Liver (tissue), 9 donors: ENCODE results near the gene ACTR8. TPM values are rescaled to one million over a fixed set of nuclear protein-coding genes. Genes with fewer than 3 reads are reported as not detected.
A peak's percentile ranks its signal among the peaks of the same experiment; 100 is the strongest.

ENCODE experiments used
- DNase-seq: peaks from one replicate; pipeline ENCODE4 v3.0.0-alpha.2; 2017; ENCODE audit warnings: low spot score
- H3K27ac ChIP-seq, 2 donors: one replicate each; pipeline ENCODE4 v1.7.0; 2013; ENCODE audit warnings: inconsistent platforms in 2 of 2, low read length in 2 of 2, control low read depth in 1 of 2, low read depth in 1 of 2, mild to moderate bottlenecking in 1 of 2
- H3K27me3 ChIP-seq, 4 donors: one replicate each; pipeline versions ENCODE4 v1.6.1 to v1.7.0; 2013; ENCODE audit warnings: low read length in 3 of 4, inconsistent platforms in 1 of 4, mild to moderate bottlenecking in 1 of 4, moderate library complexity in 1 of 4; ENCODE audit not compliant: control insufficient read depth in 4 of 4, insufficient read depth in 4 of 4
- H3K36me3 ChIP-seq, 4 donors: one replicate each; pipeline versions ENCODE4 v1.6.1 to v1.7.0; 2013; ENCODE audit warnings: low read length in 3 of 4, mild to moderate bottlenecking in 3 of 4, low read depth in 1 of 4, moderate library complexity in 1 of 4; ENCODE audit not compliant: control insufficient read depth in 4 of 4, insufficient read depth in 3 of 4
- H3K4me1 ChIP-seq, 4 donors: one replicate each; pipeline versions ENCODE4 v1.6.1 to v1.7.0; 2013; ENCODE audit warnings: low read length in 3 of 4, mild to moderate bottlenecking in 3 of 4, moderate library complexity in 1 of 4; ENCODE audit not compliant: control insufficient read depth in 4 of 4, insufficient read depth in 4 of 4
- H3K4me3 ChIP-seq, 3 donors: one replicate each; pipeline versions ENCODE4 v1.6.1 to v1.7.0; 2013; ENCODE audit warnings: low read length in 3 of 3, control low read depth in 1 of 3, low read depth in 1 of 3, mild to moderate bottlenecking in 1 of 3
- H3K9ac ChIP-seq, 2 donors: one replicate each; pipeline ENCODE4 v1.7.0; 2013; ENCODE audit warnings: low read length in 2 of 2, mild to moderate bottlenecking in 2 of 2, moderate library complexity in 2 of 2, control low read depth in 1 of 2, low read depth in 1 of 2
- H3K9me3 ChIP-seq, 4 donors: one replicate each; pipeline versions ENCODE4 v1.6.1 to v1.7.0; 2013; ENCODE audit warnings: low read length in 3 of 4; ENCODE audit not compliant: control insufficient read depth in 4 of 4
- ATF3 ChIP-seq: IDR thresholded peaks from 2 replicates; pipeline ENCODE4 v1.6.1; 2016; ENCODE audit warnings: antibody characterized with exemption
- CTCF ChIP-seq: fragments of 150-350 bp; IDR thresholded peaks from 2 replicates; pipeline ENCODE4 v1.5.1; 2017; ENCODE audit warnings: improper control_type of control experiment, low read depth, low read length; ENCODE audit not compliant: missing input control
- EGR1 ChIP-seq, 2 donors: IDR thresholded peaks; 2 replicates each; pipeline ENCODE4 v1.6.1; 2016 to 2018; ENCODE audit warnings: antibody characterized with exemption in 2 of 2, low read depth in 2 of 2
- FOXA1 ChIP-seq: IDR thresholded peaks from 2 replicates; pipeline ENCODE4 v1.6.1; 2016; ENCODE audit warnings: antibody characterized with exemption
- FOXA2 ChIP-seq: IDR thresholded peaks from 2 replicates; pipeline ENCODE4 v1.6.1; 2016; ENCODE audit warnings: antibody characterized with exemption
- GABPA ChIP-seq, 2 donors: IDR thresholded peaks in 1 of 2; conservative IDR thresholded peaks in 1 of 2; 2 replicates each; pipeline ENCODE4 v1.6.1; 2016; ENCODE audit warnings: antibody characterized with exemption in 2 of 2, mild to moderate bottlenecking in 1 of 2, moderate library complexity in 1 of 2
- HNF4A ChIP-seq, 2 donors: conservative IDR thresholded peaks; 2 replicates each; pipeline ENCODE4 v1.6.1; 2016; ENCODE audit warnings: antibody characterized with exemption in 2 of 2, mild to moderate bottlenecking in 2 of 2
- HNF4G ChIP-seq: IDR thresholded peaks from 2 replicates; pipeline ENCODE4 v1.6.1; 2016; ENCODE audit warnings: antibody characterized with exemption
- JUND ChIP-seq, 2 donors: IDR thresholded peaks; 2 replicates each; pipeline ENCODE4 v1.6.1; 2016; ENCODE audit warnings: antibody characterized with exemption in 2 of 2
- MAX ChIP-seq: IDR thresholded peaks from 2 replicates; pipeline ENCODE4 v1.6.1; 2016; ENCODE audit warnings: antibody characterized with exemption
- NR2F2 ChIP-seq: IDR thresholded peaks from 2 replicates; pipeline ENCODE4 v1.6.1; 2016; ENCODE audit warnings: antibody characterized with exemption
- RAD21 ChIP-seq, 2 donors: IDR thresholded peaks; 2 replicates each; pipeline ENCODE4 v1.6.1; 2016; ENCODE audit warnings: antibody characterized with exemption in 2 of 2, mild to moderate bottlenecking in 2 of 2
- REST ChIP-seq: IDR thresholded peaks from 2 replicates; pipeline ENCODE4 v1.6.1; 2016; ENCODE audit warnings: antibody characterized with exemption, mild to moderate bottlenecking
- RXRA ChIP-seq, 2 donors: IDR thresholded peaks; 2 replicates each; pipeline ENCODE4 v1.6.1; 2017 to 2018; ENCODE audit warnings: antibody characterized with exemption in 2 of 2, mild to moderate bottlenecking in 1 of 2
- SP1 ChIP-seq: IDR thresholded peaks from 2 replicates; pipeline ENCODE4 v1.6.1; 2018; ENCODE audit warnings: antibody characterized with exemption, mild to moderate bottlenecking
- TAF1 ChIP-seq: conservative IDR thresholded peaks from 2 replicates; pipeline ENCODE4 v1.6.1; 2016; ENCODE audit warnings: antibody characterized with exemption, mild to moderate bottlenecking
- YY1 ChIP-seq: IDR thresholded peaks from 2 replicates; pipeline ENCODE4 v1.6.1; 2016; ENCODE audit warnings: antibody characterized with exemption, mild to moderate bottlenecking
- ZBTB33 ChIP-seq: IDR thresholded peaks from 2 replicates; pipeline ENCODE4 v1.6.1; 2016; ENCODE audit warnings: antibody characterized with exemption
- WGBS: extraction: QIAGEN DNeasy Blood & Tissue Kit; methylation state at CpG from one replicate; pipeline ENCODE4 v1.1.7; 2013; 5-methylcytosine and 5-hydroxymethylcytosine counted together
- polyA plus RNA-seq, 2 donors: library from polyadenylated mRNA; stranded (reverse) in 1 of 2; unstranded in 1 of 2; fragments of 200-250 nt in 1 of 2; fragments of >200 nt in 1 of 2; fragmentation: Nextera tagmentation in 1 of 2; extraction: Ambion mirVana in 1 of 2; gene quantifications; one replicate each; pipeline versions ENCODE4 v1.2.1 to v1.2.3, GENCODE V29; 2013 to 2015
- total RNA-seq, 2 donors: library from RNA; depleted of rRNA; stranded (reverse); fragments of >200 nt; gene quantifications; one replicate each; pipeline ENCODE4 v1.2.3, GENCODE V29; 2014
- donor health status: healthy.
- donor health status: healthy.
- donor health status: healthy.
- donor health status: healthy.
- donor health status: healthy.

Gene ACTR8
- total and polyA plus RNA-seq, 4 donors: 3.2 to 16.7 (median 7.7) TPM

GRCh38 chr3:53891497-53892285 lies 9.7 kb upstream of the ACTR8 start, which contains the start of gene SELENOK:
TSS of gene SELENOK (minus strand) at chr3:53891859.
- Histone ChIP-seq H3K9ac (peak within 1 kb of the TSS; percentile 86 to 99), H3K4me1 (peaks cover 0 to 19% (median 12%) of the 10 kb centered on the region in 4 donors), H3K27ac (peak within 1 kb of the TSS; percentile 93 to 96), H3K36me3 (peaks cover 0 to 11% (median 8%) of the 10 kb centered on the region in 4 donors), H3K27me3 (no peaks in the 10 kb centered on the region), H3K4me3 (peak within 1 kb of the TSS; percentile 88 to 95 (median 90)), H3K9me3 (no peaks in the 10 kb centered on the region)
- WGBS: under 1% methylated on average over 73 of the region's 73 CpGs
- peak; percentile 97 to 98 for TF ChIP-seq GABPA (IDR thresholded peaks at IDR 0.05 in 1 of 2, conservative IDR thresholded peaks at IDR 0.05 in 1 of 2)
- TF ChIP-seq ATF3: peak; percentile 43
- TF ChIP-seq SP1: peak; percentile 88
- TF ChIP-seq NR2F2: no peak
- peak; percentile 94 for TF ChIP-seq TAF1
- TF ChIP-seq RXRA (IDR thresholded peaks at IDR 0.05): peak; percentile 75 to 80
- no peak for TF ChIP-seq FOXA2
- TF ChIP-seq MAX: peak; percentile 92
- TF ChIP-seq REST: peak; percentile 94
- TF ChIP-seq HNF4G: peak; percentile 26
- TF ChIP-seq FOXA1: peak; percentile 70
- peak; percentile 31 to 73 for TF ChIP-seq JUND (IDR thresholded peaks at IDR 0.05)
- TF ChIP-seq EGR1 (IDR thresholded peaks at IDR 0.05; ENCODE audit: low read depth in 2 of 2): peak; percentile 63 to 90
- no peak for TF ChIP-seq RAD21 (IDR thresholded peaks at IDR 0.05)
- TF ChIP-seq HNF4A (conservative IDR thresholded peaks at IDR 0.05): peak; percentile 33 to 50
- peak; percentile 79 for TF ChIP-seq ZBTB33
- peak; percentile 92 for TF ChIP-seq YY1
- TF ChIP-seq CTCF: no peak
- DNase-seq: peak; percentile 95
